ENCODE measurements around the gene TNFAIP2.
"Not testable (repeated sequence)": the region's sequence is repeated elsewhere in the genome, so short reads cannot be mapped to it uniquely, and the experiment has no call there.

Gene TNFAIP2

DNA sequence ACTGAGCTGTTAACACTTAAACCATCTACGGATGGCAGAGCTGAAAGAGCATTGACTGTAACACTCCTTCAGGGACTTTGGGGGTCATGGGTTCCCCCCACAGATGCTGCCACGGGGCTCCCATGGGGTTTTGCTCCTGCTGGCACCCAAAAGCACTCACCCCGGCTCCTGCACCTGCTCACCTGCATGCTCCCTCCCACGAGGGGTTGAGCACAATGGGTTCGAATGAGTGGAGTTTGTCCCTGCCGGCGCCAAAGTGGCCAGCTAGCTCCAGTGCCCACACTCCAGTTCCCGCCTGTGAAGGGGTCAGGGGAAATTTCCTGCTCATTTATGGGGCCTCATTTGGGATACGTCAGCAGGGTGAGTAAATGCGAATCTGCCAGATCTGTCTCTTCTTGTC lies 40.7 kb downstream of the TNFAIP2 start:
- TF ChIP-seq, protein P1, sequence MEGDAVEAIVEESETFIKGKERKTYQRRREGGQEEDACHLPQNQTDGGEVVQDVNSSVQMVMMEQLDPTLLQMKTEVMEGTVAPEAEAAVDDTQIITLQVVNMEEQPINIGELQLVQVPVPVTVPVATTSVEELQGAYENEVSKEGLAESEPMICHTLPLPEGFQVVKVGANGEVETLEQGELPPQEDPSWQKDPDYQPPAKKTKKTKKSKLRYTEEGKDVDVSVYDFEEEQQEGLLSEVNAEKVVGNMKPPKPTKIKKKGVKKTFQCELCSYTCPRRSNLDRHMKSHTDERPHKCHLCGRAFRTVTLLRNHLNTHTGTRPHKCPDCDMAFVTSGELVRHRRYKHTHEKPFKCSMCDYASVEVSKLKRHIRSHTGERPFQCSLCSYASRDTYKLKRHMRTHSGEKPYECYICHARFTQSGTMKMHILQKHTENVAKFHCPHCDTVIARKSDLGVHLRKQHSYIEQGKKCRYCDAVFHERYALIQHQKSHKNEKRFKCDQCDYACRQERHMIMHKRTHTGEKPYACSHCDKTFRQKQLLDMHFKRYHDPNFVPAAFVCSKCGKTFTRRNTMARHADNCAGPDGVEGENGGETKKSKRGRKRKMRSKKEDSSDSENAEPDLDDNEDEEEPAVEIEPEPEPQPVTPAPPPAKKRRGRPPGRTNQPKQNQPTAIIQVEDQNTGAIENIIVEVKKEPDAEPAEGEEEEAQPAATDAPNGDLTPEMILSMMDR (IDR thresholded peaks at IDR 0.05; ENCODE audit: low read length), result no peak
- no peak for TF ChIP-seq EZH2 (IDR thresholded peaks at IDR 0.05; ENCODE audit: borderline replicate concordance, low read length)
- H3K27me3 ChIP-seq (ENCODE audit: insufficient read depth, low read length), result peaks cover 16% of the 10 kb centered on the region; the same call in 1 of the 2 replicates
- H3K36me3 ChIP-seq (ENCODE audit: insufficient read depth, low read length), result no peaks in the 10 kb centered on the region; the same call in 1 of the 2 replicates

DNA sequence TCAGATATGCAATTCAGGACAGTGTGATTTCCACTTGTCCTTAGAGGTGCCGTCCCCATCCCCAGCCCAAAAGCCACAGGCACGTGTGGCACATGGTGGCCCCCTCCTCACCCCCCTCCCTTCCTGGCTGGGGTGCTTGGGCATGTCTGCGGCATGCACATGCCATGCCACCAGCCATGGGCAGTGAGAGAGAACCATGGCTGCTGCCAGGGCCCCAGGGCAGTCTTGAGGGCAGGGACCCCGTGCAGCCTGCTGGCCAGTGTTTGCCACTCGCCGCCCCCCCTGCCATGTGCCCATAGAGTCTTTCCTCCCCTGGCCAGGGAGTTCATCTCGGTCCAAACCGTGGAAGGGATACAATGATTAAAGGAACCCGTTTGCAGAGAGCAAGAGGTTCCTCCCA lies 41.5 kb downstream of the TNFAIP2 start:
- H3K27ac ChIP-seq (ENCODE audit: low read depth, low read length, poor library complexity, severe bottlenecking), result no peak overlapping the region
- no peaks in the 10 kb centered on the region for H4K20me1 ChIP-seq (ENCODE audit: insufficient read depth, low read length)
- no peak overlapping the region for H3K4me2 ChIP-seq (ENCODE audit: low read length)
- H3K79me2 ChIP-seq (ENCODE audit: insufficient read depth, low read length), result no peaks in the 10 kb centered on the region
- H3K4me1 ChIP-seq (ENCODE audit: insufficient read depth, low read length, severe bottlenecking), result no peaks in the 10 kb centered on the region
- 0 out of 2 replicates have a peak, but pooled peaks cover 12% of the 10 kb centered on the region for H3K9me3 ChIP-seq (ENCODE audit: low read length)
- no peak overlapping the region for H3K4me3 ChIP-seq (ENCODE audit: low read depth, low read length, poor library complexity, severe bottlenecking)
- TF ChIP-seq EZH2 (IDR thresholded peaks at IDR 0.05; ENCODE audit: borderline replicate concordance, low read length), result no peak
- H3K9me2 ChIP-seq (ENCODE audit: low read depth, low read length), result no peaks in the 10 kb centered on the region
- no peaks in the 10 kb centered on the region for H3F3A ChIP-seq (ENCODE audit: insufficient read depth, low read length)
- H3K27me3 ChIP-seq (ENCODE audit: insufficient read depth, low read length), result peaks cover 16% of the 10 kb centered on the region; the same call in 1 of the 2 replicates
- H3K9ac ChIP-seq (ENCODE audit: low read length), result no peak overlapping the region
- no peak overlapping the region for H2AFZ ChIP-seq (ENCODE audit: low read length)
- H3K36me3 ChIP-seq (ENCODE audit: insufficient read depth, low read length), result no peaks in the 10 kb centered on the region; the same call in 1 of the 2 replicates

More for the DNA sequence above, 40.7 kb downstream of the TNFAIP2 start:
- no peaks in the 10 kb centered on the region for H3F3A ChIP-seq (ENCODE audit: insufficient read depth, low read length)
- no peak overlapping the region for H3K9ac ChIP-seq (ENCODE audit: low read length)
- H3K9me3 ChIP-seq (ENCODE audit: low read length), result 0 out of 2 replicates have a peak, but pooled peaks cover 12% of the 10 kb centered on the region
- no peak overlapping the region for H3K27ac ChIP-seq (ENCODE audit: low read depth, low read length, poor library complexity, severe bottlenecking)
- H3K4me3 ChIP-seq (ENCODE audit: low read depth, low read length, poor library complexity, severe bottlenecking), result no peak overlapping the region
- H3K79me2 ChIP-seq (ENCODE audit: insufficient read depth, low read length), result no peaks in the 10 kb centered on the region
- H3K9me2 ChIP-seq (ENCODE audit: low read depth, low read length), result no peaks in the 10 kb centered on the region
- no peak overlapping the region for H3K4me2 ChIP-seq (ENCODE audit: low read length)
- H2AFZ ChIP-seq (ENCODE audit: low read length), result no peak overlapping the region
- no peaks in the 10 kb centered on the region for H4K20me1 ChIP-seq (ENCODE audit: insufficient read depth, low read length)
- H3K4me1 ChIP-seq (ENCODE audit: insufficient read depth, low read length, severe bottlenecking), result no peaks in the 10 kb centered on the region

DNA sequence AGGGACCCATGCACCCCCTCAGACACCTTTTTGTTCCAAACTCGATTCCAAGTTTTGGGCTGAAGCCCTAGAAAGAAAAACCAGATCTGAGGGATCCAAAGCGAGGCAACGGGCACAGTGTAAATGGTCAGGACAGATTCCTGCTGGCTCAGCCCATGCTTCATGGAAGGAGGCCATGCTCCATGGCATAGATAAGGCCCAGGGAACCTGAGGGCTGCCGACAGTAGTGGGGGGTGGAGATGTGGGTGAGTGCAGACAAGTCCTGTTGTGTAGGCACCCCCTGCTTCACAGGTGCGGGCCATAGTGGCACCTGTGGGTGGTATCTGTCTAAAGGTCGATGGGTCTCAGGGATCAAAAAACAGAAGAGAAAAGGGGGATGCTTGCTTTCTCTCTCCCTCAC lies 42.1 kb downstream of the TNFAIP2 start:
- Histone ChIP-seq H3F3A (ENCODE audit: insufficient read depth, low read length) (no peaks in the 10 kb centered on the region), H3K27me3 (ENCODE audit: insufficient read depth, low read length) (peaks cover 16% of the 10 kb centered on the region; the same call in 1 of the 2 replicates), H3K36me3 (ENCODE audit: insufficient read depth, low read length) (no peaks in the 10 kb centered on the region; the same call in 1 of the 2 replicates), H3K27ac (ENCODE audit: low read depth, low read length, poor library complexity, severe bottlenecking) (no peak overlapping the region), H4K20me1 (ENCODE audit: insufficient read depth, low read length) (no peaks in the 10 kb centered on the region), H3K79me2 (ENCODE audit: insufficient read depth, low read length) (no peaks in the 10 kb centered on the region), H3K4me1 (ENCODE audit: insufficient read depth, low read length, severe bottlenecking) (no peaks in the 10 kb centered on the region), H2AFZ (ENCODE audit: low read length) (no peak overlapping the region), H3K9ac (ENCODE audit: low read length) (no peak overlapping the region), H3K4me2 (ENCODE audit: low read length) (no peak overlapping the region), H3K9me3 (ENCODE audit: low read length) (0 out of 2 replicates have a peak, but pooled peaks cover 12% of the 10 kb centered on the region), H3K9me2 (ENCODE audit: low read depth, low read length) (no peaks in the 10 kb centered on the region), H3K4me3 (ENCODE audit: low read depth, low read length, poor library complexity, severe bottlenecking) (no peak overlapping the region)
- no peak for TF ChIP-seq EZH2 (IDR thresholded peaks at IDR 0.05; ENCODE audit: borderline replicate concordance, low read length)
- TF ChIP-seq, protein P1 (IDR thresholded peaks at IDR 0.05; ENCODE audit: low read length), result no peak

DNA sequence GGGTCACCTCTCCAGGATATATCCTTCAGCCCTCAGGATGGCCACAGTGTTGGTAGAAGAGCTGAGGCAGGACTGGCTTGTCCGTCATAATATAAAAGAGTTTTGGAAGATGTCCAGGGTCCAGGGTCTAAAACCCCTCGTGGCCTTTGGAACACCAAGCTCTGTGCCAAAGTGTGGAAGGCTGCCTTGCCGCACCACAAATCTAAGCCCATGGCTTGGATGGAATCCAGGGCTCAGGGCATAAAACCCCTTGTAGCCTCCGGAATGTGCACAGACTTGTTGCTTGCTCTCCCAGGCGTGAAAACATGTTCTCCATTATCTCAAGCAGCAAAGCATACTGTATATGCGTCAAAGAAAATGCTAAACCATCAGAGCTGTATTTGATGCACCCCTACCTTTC lies 46.7 kb downstream of the TNFAIP2 start:
- Histone ChIP-seq H4K20me1 (ENCODE audit: insufficient read depth, low read length) (no peaks in the 10 kb centered on the region), H3K27me3 (ENCODE audit: insufficient read depth, low read length) (peaks cover 11% of the 10 kb centered on the region; the same call in 1 of the 2 replicates), H3K9me3 (ENCODE audit: low read length) (peaks cover 12% of the 10 kb centered on the region)

DNA sequence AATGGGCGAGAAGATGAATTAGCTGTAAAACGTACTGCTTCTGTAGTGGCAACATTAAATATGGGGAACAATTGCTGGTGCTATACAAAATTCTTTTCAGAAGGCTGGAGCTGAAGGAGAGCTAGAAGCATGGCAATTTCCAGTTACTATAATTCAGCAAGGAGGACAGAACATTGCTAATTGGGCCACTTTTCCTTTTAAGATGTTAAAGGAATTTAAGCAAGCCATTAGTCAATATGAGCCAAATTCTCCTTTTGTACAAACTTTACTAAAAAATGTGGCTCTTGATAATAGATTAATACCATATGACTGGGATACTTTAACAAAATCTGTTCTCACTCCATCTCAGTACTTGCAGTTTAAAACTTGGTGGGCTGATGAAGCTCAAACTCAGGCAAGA lies 47.9 kb downstream of the TNFAIP2 start:
- H2AFZ ChIP-seq (ENCODE audit: low read length), result not testable (repeated sequence)

More for the DNA sequence above, 46.7 kb downstream of the TNFAIP2 start:
- no peak overlapping the region for H3K27ac ChIP-seq (ENCODE audit: low read depth, low read length, poor library complexity, severe bottlenecking)
- no peak overlapping the region for H2AFZ ChIP-seq (ENCODE audit: low read length)
- no peaks in the 10 kb centered on the region for H3K4me1 ChIP-seq (ENCODE audit: insufficient read depth, low read length, severe bottlenecking)
- no peaks in the 10 kb centered on the region for H3K79me2 ChIP-seq (ENCODE audit: insufficient read depth, low read length)
- no peak overlapping the region for H3K9ac ChIP-seq (ENCODE audit: low read length)
- H3K4me3 ChIP-seq (ENCODE audit: low read depth, low read length, poor library complexity, severe bottlenecking), result no peak overlapping the region
- H3K9me2 ChIP-seq (ENCODE audit: low read depth, low read length), result no peaks in the 10 kb centered on the region
- H3K4me2 ChIP-seq (ENCODE audit: low read length), result no peak overlapping the region
- no peaks in the 10 kb centered on the region for H3F3A ChIP-seq (ENCODE audit: insufficient read depth, low read length)
- peaks cover 3% of the 10 kb centered on the region; the same call in 1 of the 2 replicates for H3K36me3 ChIP-seq (ENCODE audit: insufficient read depth, low read length)
- no peak for TF ChIP-seq EZH2 (IDR thresholded peaks at IDR 0.05; ENCODE audit: borderline replicate concordance, low read length)
- TF ChIP-seq, protein P1 (IDR thresholded peaks at IDR 0.05; ENCODE audit: low read length), result no peak

More for the DNA sequence above, 47.9 kb downstream of the TNFAIP2 start:
- peaks cover 12% of the 10 kb centered on the region for H3K9me3 ChIP-seq (ENCODE audit: low read length)
- not testable (repeated sequence) for H3K4me1 ChIP-seq (ENCODE audit: insufficient read depth, low read length, severe bottlenecking); H3K36me3 ChIP-seq (ENCODE audit: insufficient read depth, low read length); H3K4me2 ChIP-seq (ENCODE audit: low read length); H3K9me2 ChIP-seq (ENCODE audit: low read depth, low read length); H3K9ac ChIP-seq (ENCODE audit: low read length); H3F3A ChIP-seq (ENCODE audit: insufficient read depth, low read length); H3K79me2 ChIP-seq (ENCODE audit: insufficient read depth, low read length); H3K27ac ChIP-seq (ENCODE audit: low read depth, low read length, poor library complexity, severe bottlenecking); H3K4me3 ChIP-seq (ENCODE audit: low read depth, low read length, poor library complexity, severe bottlenecking); H4K20me1 ChIP-seq (ENCODE audit: insufficient read depth, low read length)
- peaks cover 11% of the 10 kb centered on the region; the same call in 1 of the 2 replicates for H3K27me3 ChIP-seq (ENCODE audit: insufficient read depth, low read length)

Data from OCI-LY1 (cell line).